Measurements from ENCODE around the gene KIAA1210. TPM values are rescaled to one million over a fixed set of nuclear protein-coding genes. Genes with fewer than 3 reads are reported as not detected.

KIAA1210 gene
- total and polyA plus RNA-seq, 2 of the 8 experiments (the other 6 are each of a cell fraction or from before 2014, with no cell fraction given): 0.02 TPM; not detected in 1

DNA sequence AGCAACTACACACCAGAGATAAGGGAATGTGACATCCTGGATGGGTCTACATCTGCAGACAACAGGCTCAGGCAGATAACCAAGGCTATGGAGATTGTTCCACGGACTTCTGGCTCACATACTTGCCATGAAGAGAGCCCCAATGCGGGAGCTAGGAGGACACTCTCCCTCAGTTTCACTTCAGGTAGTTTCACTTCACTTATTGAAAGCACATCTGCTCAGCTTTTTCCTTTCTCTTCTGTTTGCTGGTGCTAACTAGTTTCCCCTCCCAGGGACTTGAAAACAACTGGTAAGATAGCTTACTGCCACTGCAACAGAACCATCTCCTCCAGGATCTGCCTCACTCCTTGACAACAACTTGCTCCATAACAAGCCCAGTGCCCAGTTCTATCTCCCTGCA is 56.2 kb downstream of the KIAA1210 start:
- ChIA-PET CTCF (ENCODE audit: partially characterized antibody) (no interaction called here), POLR2A (ENCODE audit: partially characterized antibody) (no interaction called here)
- Histone ChIP-seq H3K14ac (ENCODE audit: insufficient read length) (no peak overlapping the region), H4K5ac (ENCODE audit: insufficient read length, low read depth, low read length) (no peak overlapping the region), H2AK5ac (ENCODE audit: low read depth, low read length) (no peak overlapping the region), H3K9ac (replicated peaks in 1 of 4; ENCODE audit: extremely low read depth in 1 of 4, low read depth in 3 of 4, low read length in 3 of 4) (no peak overlapping the region), H2BK120ac (replicated peaks; ENCODE audit: low read depth, low read length) (no peak overlapping the region), H3K27ac (ENCODE audit: low read depth, low read length) (no peak overlapping the region), H4K91ac (replicated peaks; ENCODE audit: insufficient read length, low read length) (no peak overlapping the region), H3K79me2 (ENCODE audit: control insufficient read depth in 1 of 2, insufficient read depth in 2 of 2, low read length in 2 of 2) (no peaks in the 10 kb centered on the region), H2BK5ac (ENCODE audit: low read depth, low read length) (no peak overlapping the region), H4K20me1 (replicated peaks in 1 of 2; ENCODE audit: control insufficient read depth in 1 of 2, insufficient read depth in 2 of 2, low read length in 2 of 2) (no peaks in the 10 kb centered on the region), H3K36me3 (ENCODE audit: control insufficient read depth in 2 of 4, insufficient read depth in 4 of 4, low read length in 3 of 4) (no peaks in the 10 kb centered on the region), H3K23me2 (ENCODE audit: low read depth, low read length) (no peaks in the 10 kb centered on the region), H3K4ac (replicated peaks; ENCODE audit: insufficient read length, low read depth, low read length) (no peak overlapping the region), H3K4me3 (ENCODE audit: extremely low read depth in 1 of 4, insufficient read depth in 2 of 4, low read depth in 3 of 4, low read length in 4 of 4) (no peak overlapping the region), H4K8ac (ENCODE audit: extremely low read depth, insufficient read depth, low read length) (no peak overlapping the region), H2BK15ac (ENCODE audit: low read length) (no peak overlapping the region), H3K27me3 (replicated peaks in 1 of 4; ENCODE audit: control insufficient read depth in 3 of 4, extremely low read depth in 1 of 4, insufficient read depth in 3 of 4, low read length in 3 of 4) (no peaks in the 10 kb centered on the region), H3K18ac (ENCODE audit: extremely low read depth, low read length) (no peak overlapping the region), H3K23ac (ENCODE audit: insufficient read length) (no peak overlapping the region), H2BK12ac (ENCODE audit: low read depth, low read length) (no peak overlapping the region), H3K4me2 (ENCODE audit: insufficient read depth in 1 of 2, low read depth in 2 of 2, low read length in 2 of 2) (no peak overlapping the region), H2BK20ac (ENCODE audit: low read length) (no peak overlapping the region), H3K4me1 (replicated peaks in 1 of 4; ENCODE audit: control insufficient read depth in 3 of 4, insufficient read depth in 4 of 4, low read length in 3 of 4) (no peaks in the 10 kb centered on the region), H2AFZ (ENCODE audit: low read length) (no peak overlapping the region), H3K79me1 (ENCODE audit: low read depth, low read length) (no peaks in the 10 kb centered on the region), H3K9me3 (ENCODE audit: insufficient read depth in 2 of 2, low read depth in 1 of 2, low read length in 1 of 2) (no peaks in the 10 kb centered on the region), H3K56ac (replicated peaks; ENCODE audit: insufficient read length, low read depth, low read length) (no peak overlapping the region)
- DNase-seq (ENCODE audit: low read depth in 1 of 2, low spot score in 2 of 2) (no peak), FAIRE-seq (peak; percentile 7)
- WGBS, 2 experiments (ENCODE audit: extremely low coverage in 1 of 2, insufficient coverage in 1 of 2, insufficient read length in 1 of 2, insufficient replicate concordance in 2 of 2, low coverage in 1 of 2, low lambda C conversion rate in 2 of 2, missing lambda C conversion rate in 1 of 2): 85% methylated on average over 2 of the region's 2 CpGs; no CpG with 5 or more reads in 1 of the 2 experiments
- TF ChIP-seq SP1 (IDR thresholded peaks at IDR 0.05; ENCODE audit: low read depth, low read length): no peak
- TF ChIP-seq EGR1 (IDR thresholded peaks at IDR 0.05; ENCODE audit: borderline replicate concordance, low read depth, low read length): no peak
- no peak for TF ChIP-seq JUND (IDR thresholded peaks at IDR 0.05; ENCODE audit: low read length)
- no peak for TF ChIP-seq NRF1 (IDR thresholded peaks at IDR 0.05; ENCODE audit: low read depth, low read length)
- TF ChIP-seq FOSL1 (IDR thresholded peaks at IDR 0.05; ENCODE audit: insufficient read depth, low read depth, low read length): no peak
- TF ChIP-seq ZNF274 (IDR thresholded peaks at IDR 0.05; ENCODE audit: borderline replicate concordance, extremely low read depth, low read length): no peak
- no peak for TF ChIP-seq CREB1 (IDR thresholded peaks at IDR 0.05)
- TF ChIP-seq SUZ12 (IDR thresholded peaks at IDR 0.05; ENCODE audit: low read length): no peak
- no peak for TF ChIP-seq TEAD4 (IDR thresholded peaks at IDR 0.05; ENCODE audit: low read depth, low read length)
- TF ChIP-seq CBX8 (IDR thresholded peaks at IDR 0.05; ENCODE audit: borderline replicate concordance, low read depth, low read length): no peak
- TF ChIP-seq MAFK (IDR thresholded peaks at IDR 0.05; ENCODE audit: low read depth, low read length): no peak

All from H1 (cell line).